ENCODE measurements around the gene MYOM3. TPM values are rescaled to one million over a fixed set of nuclear protein-coding genes. Genes with fewer than 3 reads are reported as not detected.

MYOM3 gene
- total RNA-seq, 1 experiment from 2014 or later: 7.9 TPM

- H3K27ac ChIP-seq (ENCODE audit: low read depth, low read length): no peak overlapping the region
- no peak overlapping the region for H3K4me3 ChIP-seq (replicated peaks in 1 of 2; ENCODE audit: low read depth in 1 of 2, low read length in 2 of 2)
- H2AFZ ChIP-seq (ENCODE audit: low read depth, low read length, poor library complexity, severe bottlenecking): no peak overlapping the region
- ChIA-PET POLR2A (no interaction called here), RAD21 (ENCODE audit: low non-redundant PET in 1 of 2, low total read pairs in 2 of 2, uncharacterized antibody in 2 of 2, unreplicated experiment in 2 of 2) (no interaction called here), CTCF (no interaction called here)
- BruUV-seq (replicated peaks): no TSS peak
- no peaks in the 10 kb centered on the region for H3K79me2 ChIP-seq (ENCODE audit: insufficient read depth, low read length)
- H4K20me1 ChIP-seq (ENCODE audit: insufficient read depth): no peaks in the 10 kb centered on the region
- DNase-seq (ENCODE audit: low read depth, low spot score): no peak
- no peak overlapping the region for H3K9ac ChIP-seq (ENCODE audit: low read length)
- H3K36me3 ChIP-seq (ENCODE audit: control insufficient read depth in 1 of 2, insufficient read depth in 2 of 2, low read length in 2 of 2): no peaks in the 10 kb centered on the region
- no peaks in the 10 kb centered on the region for H3K27me3 ChIP-seq (ENCODE audit: insufficient read depth, low read length)
- intact Hi-C loops (cut with micrococcal nuclease): no loop called here
- H3K4me2 ChIP-seq (ENCODE audit: low read length): no peak overlapping the region
- TF ChIP-seq EZH2 (IDR thresholded peaks at IDR 0.05) (no peak), POLR2AphosphoS5 (IDR thresholded peaks at IDR 0.05; ENCODE audit: low read depth, low read length) (no peak), ZBTB33 (IDR thresholded peaks at IDR 0.05; ENCODE audit: extremely low read depth, insufficient replicate concordance, low read length) (no peak), REST (IDR thresholded peaks at IDR 0.05; ENCODE audit: low read depth) (no peak), YY1 (IDR thresholded peaks at IDR 0.05; ENCODE audit: extremely low read depth, insufficient replicate concordance, low read depth, low read length) (no peak), POLR2A (IDR thresholded peaks at IDR 0.05; ENCODE audit: borderline replicate concordance, extremely low read depth, insufficient read depth, insufficient read length) (no peak), CEBPB (IDR thresholded peaks at IDR 0.05; ENCODE audit: low read depth) (no peak), CBX3 (IDR thresholded peaks at IDR 0.05; ENCODE audit: low read depth) (no peak), CTCF (IDR thresholded peaks at IDR 0.05 in 2 of 3, conservative IDR thresholded peaks at IDR 0.05 in 1 of 3; ENCODE audit: borderline replicate concordance in 1 of 3, insufficient read depth in 1 of 3, low read depth in 2 of 3, low read length in 2 of 3) (no peak), SP1 (IDR thresholded peaks at IDR 0.05; ENCODE audit: low read depth) (no peak), ELF1 (IDR thresholded peaks at IDR 0.05; ENCODE audit: borderline replicate concordance, low read depth) (no peak), JUND (IDR thresholded peaks at IDR 0.05) (no peak), ATF3 (IDR thresholded peaks at IDR 0.05) (no peak), MAX (IDR thresholded peaks at IDR 0.05) (no peak), FOSL1 (IDR thresholded peaks at IDR 0.05; ENCODE audit: low read depth) (no peak), EZH2phosphoT487 (IDR thresholded peaks at IDR 0.05; ENCODE audit: borderline replicate concordance) (no peak), ZNF274 (IDR thresholded peaks at IDR 0.05; ENCODE audit: low read depth, low read length) (no peak), EGR1 (IDR thresholded peaks at IDR 0.05; ENCODE audit: low read depth) (no peak), SIN3A (IDR thresholded peaks at IDR 0.05; ENCODE audit: low read depth) (no peak)
- no peaks in the 10 kb centered on the region for H3K9me2 ChIP-seq (ENCODE audit: insufficient read depth)
- ATAC-seq: no peak
- no peaks in the 10 kb centered on the region for H3K4me1 ChIP-seq (ENCODE audit: control insufficient read depth in 1 of 2, insufficient read depth in 2 of 2, low read length in 2 of 2)
- no peaks in the 10 kb centered on the region for H3K9me3 ChIP-seq (ENCODE audit: control insufficient read depth in 1 of 2, insufficient read depth in 1 of 2, low read depth in 1 of 2, low read length in 2 of 2)
These were observed 13.8 kb downstream of the MYOM3 start for GRCh38 chr1:24098102-24098501.
